ENCODE results near the gene ARID3A.

DNA sequence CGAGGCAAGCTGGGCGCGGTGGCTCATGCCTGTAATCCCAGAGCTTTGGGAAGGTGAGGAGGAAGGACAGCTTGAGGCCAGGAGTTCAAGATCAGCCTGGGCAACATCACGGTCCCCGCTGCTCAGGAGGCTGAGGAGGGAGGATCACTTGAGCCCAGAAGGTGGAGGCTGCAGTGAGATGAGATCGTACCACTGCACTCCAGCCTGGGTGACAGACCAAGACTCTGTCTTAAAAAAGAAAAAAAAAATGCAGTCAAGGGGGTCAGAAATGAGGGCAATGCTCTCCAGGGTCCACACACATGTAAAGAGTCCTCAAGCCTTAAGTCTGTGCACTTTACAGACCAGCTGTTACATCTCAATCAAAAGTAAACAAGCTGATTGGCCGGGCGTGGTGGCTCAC lies 21.3 kb upstream of the ARID3A start:
- TF ChIP-seq, protein P1, sequence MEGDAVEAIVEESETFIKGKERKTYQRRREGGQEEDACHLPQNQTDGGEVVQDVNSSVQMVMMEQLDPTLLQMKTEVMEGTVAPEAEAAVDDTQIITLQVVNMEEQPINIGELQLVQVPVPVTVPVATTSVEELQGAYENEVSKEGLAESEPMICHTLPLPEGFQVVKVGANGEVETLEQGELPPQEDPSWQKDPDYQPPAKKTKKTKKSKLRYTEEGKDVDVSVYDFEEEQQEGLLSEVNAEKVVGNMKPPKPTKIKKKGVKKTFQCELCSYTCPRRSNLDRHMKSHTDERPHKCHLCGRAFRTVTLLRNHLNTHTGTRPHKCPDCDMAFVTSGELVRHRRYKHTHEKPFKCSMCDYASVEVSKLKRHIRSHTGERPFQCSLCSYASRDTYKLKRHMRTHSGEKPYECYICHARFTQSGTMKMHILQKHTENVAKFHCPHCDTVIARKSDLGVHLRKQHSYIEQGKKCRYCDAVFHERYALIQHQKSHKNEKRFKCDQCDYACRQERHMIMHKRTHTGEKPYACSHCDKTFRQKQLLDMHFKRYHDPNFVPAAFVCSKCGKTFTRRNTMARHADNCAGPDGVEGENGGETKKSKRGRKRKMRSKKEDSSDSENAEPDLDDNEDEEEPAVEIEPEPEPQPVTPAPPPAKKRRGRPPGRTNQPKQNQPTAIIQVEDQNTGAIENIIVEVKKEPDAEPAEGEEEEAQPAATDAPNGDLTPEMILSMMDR (conservative IDR thresholded peaks at IDR 0.05) = no peak
- no peak for TF ChIP-seq ZFX (IDR thresholded peaks at IDR 0.05)
